K562 (cell line): ENCODE data around the gene PCNX3. TPM values are rescaled to one million over a fixed set of nuclear protein-coding genes. Genes with fewer than 3 reads are reported as not detected.

ENCODE experiments used
- ATAC-seq: fragments of 200-7000 bp; cut with Tn5 transposase; 3 replicates; pipeline ENCODE4 v1.9.1; 2020; ENCODE audit warnings: moderate library complexity
- BruUV-seq: library from RNA; stranded (reverse); fragments of 400-500 nt; replicated peaks from 2 replicates; lab custom pipeline; 2021; lab: Mats Ljungman, UMichigan
- CTCF ChIA-PET: fragments of 300-600 bp; formaldehyde crosslinking; extraction: SDS; loops from one replicate; lab custom pipeline; 2021; ENCODE audit warnings: low intra/inter-chr PET ratio; lab: Yijun Ruan, JAX
- POLR2A ChIA-PET: fragments of 300-600, 350-650 bp; sonication (Branson Sonifier 250); formaldehyde crosslinking; extraction: SDS; loops from one replicate; lab custom pipeline; 2021; ENCODE audit warnings: antibody characterized with exemption, inconsistent platforms; lab: Yijun Ruan, JAX
- DNase-seq, 4 experiments: peaks; one replicate each; pipeline versions ENCODE4 v3.0.0 to v3.0.0-alpha.2; 2011 to 2018; ENCODE audit warnings: low spot score in 3 of 4, mixed read lengths in 3 of 4; ENCODE audit errors: extremely low read depth in 1 of 4
- FAIRE-seq: peaks from 2 replicates; lab custom pipeline; 2011; peaks lifted over from hg19 to GRCh38; lab: Jason Lieb, UNC
- H2AFZ ChIP-seq: 2 replicates; pipeline ENCODE4 v1.6.0; 2011; ENCODE audit warnings: low read depth, low read length, control low read depth, inconsistent platforms
- H3K27ac ChIP-seq: fragments of 200-600 bp; 3 replicates; pipeline ENCODE4 v1.8.0; 2011; ENCODE audit warnings: low read depth, mild to moderate bottlenecking, control low read depth, inconsistent platforms, low read length, moderate library complexity, mixed read lengths; ENCODE audit errors: extremely low read depth
- H3K27me3 ChIP-seq, 2 experiments: fragments of 300-600 bp in 1 of 2; 2 replicates in 1 of 2; 3 replicates in 1 of 2; pipeline versions ENCODE4 v1.6.0 to v1.8.0; 2011; ENCODE audit warnings: inconsistent platforms in 2 of 2, low read length in 2 of 2, mild to moderate bottlenecking in 1 of 2, mixed read lengths in 1 of 2, moderate library complexity in 1 of 2; ENCODE audit not compliant: control insufficient read depth in 2 of 2, insufficient read depth in 2 of 2
- H3K36me3 ChIP-seq: fragments of 300-600 bp; 3 replicates; pipeline ENCODE4 v1.8.0; 2011; ENCODE audit warnings: mild to moderate bottlenecking, low read length, inconsistent platforms; ENCODE audit not compliant: control insufficient read depth, insufficient read depth
- H3K4me1 ChIP-seq, 2 experiments: fragments of 200-600 bp in 1 of 2; replicated peaks in 1 of 2; 2 replicates in 1 of 2; 3 replicates in 1 of 2; pipeline versions ENCODE4 v1.5.1 to v1.8.0; 2011; ENCODE audit warnings: inconsistent platforms in 2 of 2, low read length in 2 of 2, mild to moderate bottlenecking in 1 of 2, mixed read lengths in 1 of 2, moderate library complexity in 1 of 2; ENCODE audit not compliant: control insufficient read depth in 2 of 2, insufficient read depth in 2 of 2
- H3K4me2 ChIP-seq: 2 replicates; pipeline ENCODE4 v1.6.1; 2011; ENCODE audit warnings: low read length, control low read depth, inconsistent platforms, mixed read lengths; ENCODE audit not compliant: insufficient read depth
- H3K4me3 ChIP-seq: fragments of 200-600 bp; sonication (generic), shearing (Covaris generic); 2 replicates; pipeline ENCODE4 v1.5.1; 2016; ENCODE audit warnings: control low read depth, inconsistent platforms
- H3K79me2 ChIP-seq: fragments of 200-600 bp; 3 replicates; pipeline ENCODE4 v1.8.0; 2011; ENCODE audit warnings: low read length, inconsistent platforms; ENCODE audit not compliant: control insufficient read depth, insufficient read depth
- H3K9ac ChIP-seq, 2 experiments: 2 replicates each; pipeline versions ENCODE4 v1.6.0 to v1.6.1; 2011; ENCODE audit warnings: low read depth in 2 of 2, low read length in 2 of 2, control low read depth in 1 of 2, inconsistent platforms in 1 of 2, mild to moderate bottlenecking in 1 of 2, mixed read lengths in 1 of 2; ENCODE audit not compliant: insufficient read depth in 1 of 2
- H3K9me1 ChIP-seq: one replicate; pipeline ENCODE4 v1.6.0; 2011; ENCODE audit warnings: inconsistent platforms, mild to moderate bottlenecking, low read length, moderate library complexity; ENCODE audit not compliant: control insufficient read depth, insufficient read depth
- H3K9me3 ChIP-seq: replicated peaks from 2 replicates; pipeline ENCODE4 v1.5.1; 2011; ENCODE audit warnings: low read depth, low read length, inconsistent platforms; ENCODE audit not compliant: control insufficient read depth, insufficient read depth
- H4K20me1 ChIP-seq: replicated peaks from 2 replicates; pipeline ENCODE4 v1.6.1; 2011; ENCODE audit warnings: low read length, inconsistent platforms, mixed read lengths; ENCODE audit not compliant: control insufficient read depth, insufficient read depth
- CBX2 ChIP-seq: fragments of 200-600 bp; sonication (generic); IDR thresholded peaks from one replicate; pipeline ENCODE4 v1.6.1; 2012; ENCODE audit warnings: mild to moderate bottlenecking, low read length, inconsistent platforms; ENCODE audit not compliant: insufficient read depth, poor library complexity, severe bottlenecking
- FOXK1 ChIP-seq: sonication (generic); formaldehyde crosslinking; IDR thresholded peaks from 2 replicates; pipeline ENCODE4 v1.8.0; 2022; ENCODE audit warnings: missing genetic modification reagents, mild to moderate bottlenecking, borderline replicate concordance
- FUS ChIP-seq: fragments of 200-400 bp; formaldehyde crosslinking; optimal IDR thresholded peaks from 2 replicates; pipeline ENCODE3; 2017; ENCODE audit warnings: low read depth, low read length
- GABPB1 ChIP-seq: sonication (generic); formaldehyde crosslinking; IDR thresholded peaks from 2 replicates; pipeline ENCODE4 v1.8.0; 2022; ENCODE audit warnings: mild to moderate bottlenecking, missing genetic modification reagents
- HDAC8 ChIP-seq: fragments of 450-650 bp; IDR thresholded peaks from 2 replicates; pipeline ENCODE4 v1.6.1; 2016; ENCODE audit warnings: mild to moderate bottlenecking, missing genetic modification characterization, moderate library complexity, missing compliant biosample characterization
- MBD2 ChIP-seq: sonication (generic); IDR thresholded peaks from 2 replicates; pipeline ENCODE4 v1.6.1; 2016; ENCODE audit warnings: low read depth, borderline replicate concordance
- NFIX ChIP-seq: fragments of 250-450 bp; sonication (Bioruptor Pico); IDR thresholded peaks from 2 replicates; pipeline ENCODE4 v1.4.0; 2020; ENCODE audit warnings: low read depth, mild to moderate bottlenecking, moderate library complexity
- NR2C1 ChIP-seq, 2 experiments: fragments of 450-650 bp; IDR thresholded peaks; 2 replicates each; pipeline ENCODE4 v1.6.1; 2017; ENCODE audit warnings: mild to moderate bottlenecking in 2 of 2, antibody characterized with exemption in 1 of 2, inconsistent platforms in 1 of 2, missing compliant biosample characterization in 1 of 2, missing genetic modification characterization in 1 of 2
- PHF8 ChIP-seq: fragments of 200-600 bp; sonication (generic); IDR thresholded peaks from 2 replicates; pipeline ENCODE4 v1.6.1; 2012; ENCODE audit warnings: mixed run types, mild to moderate bottlenecking, inconsistent platforms, low read length, moderate library complexity, borderline replicate concordance
- POU5F1 ChIP-seq: fragments of 150-350 bp; IDR thresholded peaks from 2 replicates; pipeline ENCODE4 v1.6.1; 2014; ENCODE audit warnings: borderline replicate concordance, low read length, low read depth, mild to moderate bottlenecking; ENCODE audit not compliant: partially characterized antibody
- SMARCE1 ChIP-seq: fragments of 450-650 bp; IDR thresholded peaks from 2 replicates; pipeline ENCODE4 v1.7.1; 2016; ENCODE audit warnings: mild to moderate bottlenecking
- TAF1 ChIP-seq: IDR thresholded peaks from 2 replicates; pipeline ENCODE4 v1.6.1; 2011; ENCODE audit warnings: mild to moderate bottlenecking, low read length, moderate library complexity; ENCODE audit not compliant: insufficient read depth, control insufficient read depth, severe bottlenecking; ENCODE audit errors: extremely low read depth
- TRIM25 ChIP-seq: fragments of 450-650 bp; IDR thresholded peaks from 2 replicates; pipeline ENCODE4 v1.7.0; 2016; ENCODE audit warnings: borderline replicate concordance
- USF2 ChIP-seq: sonication (generic); formaldehyde crosslinking; IDR thresholded peaks from 2 replicates; pipeline ENCODE4 v1.5.0; 2020; ENCODE audit warnings: missing genetic modification reagents
- ZNF217 ChIP-seq: sonication (generic); formaldehyde crosslinking; IDR thresholded peaks from 2 replicates; pipeline ENCODE4 v1.8.0; 2022; ENCODE audit warnings: mild to moderate bottlenecking, missing genetic modification reagents
- ZNF23 ChIP-seq: fragments of 250-450 bp; sonication (Bioruptor Pico); IDR thresholded peaks from 2 replicates; pipeline ENCODE4 v1.4.0; 2020; ENCODE audit warnings: mild to moderate bottlenecking
- WGBS: fragments of 100-300 bp; shearing (Covaris generic); methylation state at CpG from one replicate; pipeline ENCODE4 v1.1.6; 2016; ENCODE audit warnings: low coverage, mixed read lengths; ENCODE audit not compliant: insufficient coverage; ENCODE audit errors: missing lambda C conversion rate; 5-methylcytosine and 5-hydroxymethylcytosine counted together
- in situ Hi-C: fragments of 300-500 bp; cut with MboI; formaldehyde crosslinking; loops from 4 replicates; pipeline ENCODE4 v1.15.0; 2018; ENCODE audit warnings: inconsistent platforms, mixed read lengths
- intact Hi-C: fragments of 100-400 bp; cut with micrococcal nuclease; formaldehyde crosslinking; loops from 2 replicates; pipeline ENCODE4 v1.14.2; 2022
- polyA plus RNA-seq, 8 experiments: library from polyadenylated mRNA; depleted of rRNA in 4 of 8; stranded (reverse) in 5 of 8; unstranded in 3 of 8; fragments of >200 nt; fragmentation: Nextera tagmentation in 2 of 8; fragmentation: Illumina TruSeq in 1 of 8; extraction: Ambion mirVana in 2 of 8; extraction: Trizol in 1 of 8; gene quantifications; 2 replicates each; pipeline versions ENCODE4 v1.2.1 to v1.2.3, GENCODE V29; 2011 to 2014; ENCODE audit warnings: inconsistent platforms in 1 of 8, missing spikeins in 1 of 8
- total RNA-seq, 7 experiments: library from RNA; depleted of rRNA in 6 of 7; stranded (reverse); fragments of >200 nt in 6 of 7; fragmentation: Illumina TruSeq in 2 of 7; extraction: Trizol in 2 of 7; gene quantifications; 2 replicates each; pipeline versions ENCODE4 v1.2.1 to v1.2.3, GENCODE V29; 2011 to 2021; ENCODE audit warnings: low replicate concordance in 1 of 7
- TF ChIP-seq, protein P1 (sequence below): fragments of 450-650 bp; IDR thresholded peaks from 2 replicates; pipeline ENCODE4 v1.6.1; 2016

Gene PCNX3
- total and polyA plus RNA-seq, 9 of the 15 experiments (the other 6 are each of a cell fraction or from before 2014, with no cell fraction given), result 0.11 to 47.8 (median 12.8) TPM

DNA sequence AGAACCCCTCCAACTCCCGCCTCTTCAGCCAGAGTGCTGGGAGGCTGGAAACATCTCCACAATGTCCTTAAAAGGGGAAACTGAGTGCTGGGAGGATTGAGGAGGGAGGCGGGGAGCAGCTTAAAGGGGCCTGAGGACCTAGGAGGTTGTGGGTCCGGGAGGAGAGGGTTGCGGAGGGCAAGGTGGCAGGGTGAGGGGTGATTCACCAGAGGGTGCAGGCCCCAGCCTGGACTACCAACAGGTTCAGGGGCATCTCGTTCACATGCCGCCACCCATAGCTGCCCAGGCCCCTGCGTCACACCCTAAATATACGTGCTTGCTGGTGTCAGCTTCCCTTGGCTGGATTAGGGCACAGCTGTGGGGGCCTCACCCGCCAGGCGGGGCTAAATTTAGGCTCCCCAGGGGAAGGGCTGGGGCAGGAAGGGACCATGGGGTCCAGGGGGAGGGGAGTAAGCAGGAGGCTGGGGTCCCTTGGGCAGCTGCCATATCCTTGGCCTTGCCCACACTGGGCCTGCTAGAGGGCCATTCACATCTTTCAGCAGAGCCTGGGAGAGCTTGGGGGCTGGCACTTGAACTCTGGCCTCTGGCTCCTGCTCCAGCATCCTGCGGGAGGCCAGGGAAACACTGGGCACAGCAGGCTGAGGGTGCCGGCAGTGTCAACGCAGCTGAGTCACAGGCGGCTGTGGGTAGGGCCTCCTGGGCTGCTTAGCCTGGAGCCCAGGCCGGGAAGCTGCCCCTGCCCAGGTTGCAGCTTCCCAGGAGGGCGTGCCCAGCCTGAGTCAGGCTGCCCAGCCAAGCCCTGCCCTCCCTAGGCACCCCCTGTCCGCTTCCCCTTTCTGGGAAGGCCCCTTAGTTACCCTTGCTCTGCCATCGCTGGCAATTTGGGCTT lies 38.5 kb upstream of the PCNX3 start:
- POLR2A ChIA-PET, result interaction anchor here (0.7 to 1.9 kb wide), 7 partner anchors 9 to 154 kb away, joined by 3 to 10 read pairs (median 4); partner anchors contain the start of genes KCNK7, MALAT1 and NEAT1
- no peak overlapping the region for H2AFZ ChIP-seq
- H3K4me2 ChIP-seq, result peak overlapping the region; percentile 90
- no peaks in the 10 kb centered on the region for H4K20me1 ChIP-seq
- FAIRE-seq (no peak), ATAC-seq (no peak), DNase-seq (no peak)
- H3K27me3 ChIP-seq, result no peaks in the 10 kb centered on the region; a peak in 1 of 5 replicates
- no TSS peak for BruUV-seq
- peaks cover 5% of the 10 kb centered on the region for H3K9me1 ChIP-seq
- H3K27ac ChIP-seq, result peak overlapping the region; percentile 84
- peak overlapping the region; percentile 76 to 95 for H3K9ac ChIP-seq
- H3K79me2 ChIP-seq, result peaks cover 49% of the 10 kb centered on the region
- H3K4me3 ChIP-seq, result peak overlapping the region; percentile 88
- CTCF ChIA-PET, result interaction anchor here (0.6 kb wide), 1 partner anchor 296 kb away, joined by 3 read pairs; no protein-coding TSS in a partner anchor
- peaks cover 53% of the 10 kb centered on the region; the same call in 2 of the 3 replicates for H3K36me3 ChIP-seq
- intact Hi-C loops (no loop called here), in situ Hi-C loops (no loop called here)
- WGBS, result 66% methylated on average over 16 of the region's 18 CpGs
- no peaks in the 10 kb centered on the region for H3K9me3 ChIP-seq
- H3K4me1 ChIP-seq, result peaks cover 46 to 96% of the 10 kb centered on the region in 2 experiments
- TF ChIP-seq POU5F1 (no peak), TAF1 (peak; percentile 14), NR2C1 (IDR thresholded peaks at IDR 0.05) (no peak), NR2C1 (tag; IDR thresholded peaks at IDR 0.05) (no peak), FOXK1 (CRISPR knock-in tag) (0 out of 2 replicates have a peak, but pooled peaks have one; percentile 40), ZNF217 (CRISPR knock-in tag) (no peak), ZNF23 (CRISPR knock-in tag) (no peak), PHF8 (no peak), GABPB1 (CRISPR knock-in tag) (no peak), NFIX (CRISPR knock-in tag) (no peak), SMARCE1 (no peak), CBX2 (no peak), FUS (no peak), USF2 (CRISPR knock-in tag) (no peak), MBD2 (no peak), TRIM25 (no peak), HDAC8 (tag) (no peak)
- TF ChIP-seq, protein P1, sequence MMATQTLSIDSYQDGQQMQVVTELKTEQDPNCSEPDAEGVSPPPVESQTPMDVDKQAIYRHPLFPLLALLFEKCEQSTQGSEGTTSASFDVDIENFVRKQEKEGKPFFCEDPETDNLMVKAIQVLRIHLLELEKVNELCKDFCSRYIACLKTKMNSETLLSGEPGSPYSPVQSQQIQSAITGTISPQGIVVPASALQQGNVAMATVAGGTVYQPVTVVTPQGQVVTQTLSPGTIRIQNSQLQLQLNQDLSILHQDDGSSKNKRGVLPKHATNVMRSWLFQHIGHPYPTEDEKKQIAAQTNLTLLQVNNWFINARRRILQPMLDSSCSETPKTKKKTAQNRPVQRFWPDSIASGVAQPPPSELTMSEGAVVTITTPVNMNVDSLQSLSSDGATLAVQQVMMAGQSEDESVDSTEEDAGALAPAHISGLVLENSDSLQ, result no peak
